HG03108 (cell line): ENCODE measurements around the gene CALML3.

ENCODE experiments used
- ATAC-seq: cut with Tn5 transposase; IDR thresholded peaks from one replicate; pipeline ENCODE4 v1.9.1; 2021; ENCODE audit warnings: moderate library complexity; ENCODE audit not compliant: unreplicated experiment

Gene CALML3

GRCh38 chr10:5538446-5538845 lies 13.7 kb downstream of the CALML3 start:
- no peak for ATAC-seq

GRCh38 chr10:5538892-5539651 lies 14.3 kb downstream of the CALML3 start:
- ATAC-seq = no peak

GRCh38 chr10:5540080-5540479 lies 15.3 kb downstream of the CALML3 start:
- ATAC-seq = no peak

GRCh38 chr10:5540891-5541290 lies 16.1 kb downstream of the CALML3 start:
- no peak for ATAC-seq

GRCh38 chr10:5542100-5542499 lies 17.3 kb downstream of the CALML3 start:
- ATAC-seq = no peak

GRCh38 chr10:5543623-5544022 lies 18.9 kb downstream of the CALML3 start:
- ATAC-seq = no peak

GRCh38 chr10:5544216-5544805 lies 19.6 kb downstream of the CALML3 start:
- ATAC-seq = no peak

GRCh38 chr10:5545011-5545410 lies 20.2 kb downstream of the CALML3 start:
- no peak for ATAC-seq

GRCh38 chr10:5545426-5545777 lies 20.6 kb downstream of the CALML3 start:
- no peak for ATAC-seq

GRCh38 chr10:5545778-5546710 lies 21.3 kb downstream of the CALML3 start:
- ATAC-seq = no peak

- no peak for ATAC-seq
Measured at GRCh38 chr10:5546891-5547680, 22.3 kb downstream of the CALML3 start.

GRCh38 chr10:5547681-5547930 lies 22.8 kb downstream of the CALML3 start:
- ATAC-seq = no peak

GRCh38 chr10:5547931-5548660 lies 23.3 kb downstream of the CALML3 start:
- ATAC-seq = no peak

GRCh38 chr10:5549462-5550249 lies 24.9 kb downstream of the CALML3 start:
- no peak for ATAC-seq

GRCh38 chr10:5550250-5550545 lies 25.4 kb downstream of the CALML3 start:
- ATAC-seq = no peak

- no peak for ATAC-seq
Measured at GRCh38 chr10:5550621-5551530, 26.1 kb downstream of the CALML3 start.

GRCh38 chr10:5551531-5552375 lies 27.0 kb downstream of the CALML3 start:
- ATAC-seq = no peak
